HepG2 (cell line): ENCODE results near the gene SDK2. TPM values are rescaled to one million over a fixed set of nuclear protein-coding genes. Genes with fewer than 3 reads are reported as not detected.

Experiments used
- ATAC-seq: fragments of 200-7000 bp; cut with Tn5 transposase; 3 replicates; pipeline ENCODE4 v1.9.1; 2020; ENCODE audit warnings: mild to moderate bottlenecking, moderate library complexity
- BruUV-seq: library from RNA; stranded (reverse); fragments of 400-500 nt; replicated peaks from 2 replicates; lab custom pipeline; 2021; lab: Mats Ljungman, UMichigan
- CTCF ChIA-PET: fragments of 300-600 bp; formaldehyde crosslinking; extraction: SDS; loops from one replicate; lab custom pipeline; 2021; ENCODE audit warnings: low total read pairs, inconsistent platforms, low intra/inter-chr PET ratio; lab: Yijun Ruan, JAX
- POLR2A ChIA-PET: fragments of 350-600 bp; sonication (Branson Sonifier 250); formaldehyde crosslinking; loops from one replicate; lab custom pipeline; 2020; ENCODE audit warnings: antibody characterized with exemption, inconsistent platforms; lab: Yijun Ruan, JAX
- DNase-seq: peaks from one replicate; pipeline ENCODE4 v3.0.0-alpha.2; 2015; ENCODE audit warnings: low spot score
- FAIRE-seq: peaks from 3 replicates; lab custom pipeline; 2011; peaks lifted over from hg19 to GRCh38; lab: Jason Lieb, UNC
- H2AFZ ChIP-seq: one replicate; pipeline ENCODE4 v1.6.1; 2011; ENCODE audit warnings: low read length, inconsistent platforms
- H3K27ac ChIP-seq: fragments of 300-600 bp; 3 replicates; pipeline ENCODE4 v1.8.0; 2011; ENCODE audit warnings: mixed run types, mild to moderate bottlenecking, mixed read lengths, low read length, inconsistent platforms; ENCODE audit not compliant: insufficient read depth; ENCODE audit errors: extremely low read length
- H3K27me3 ChIP-seq, 2 experiments: fragments of 200-600 bp in 1 of 2; 2 replicates in 1 of 2; 3 replicates in 1 of 2; pipeline versions ENCODE4 v1.6.0 to v1.8.0; 2011; ENCODE audit warnings: low read length in 2 of 2, mild to moderate bottlenecking in 2 of 2, moderate library complexity in 2 of 2, inconsistent platforms in 1 of 2; ENCODE audit not compliant: insufficient read depth in 2 of 2, control insufficient read depth in 1 of 2
- H3K36me3 ChIP-seq, 2 experiments: fragments of 200-600 bp in 1 of 2; replicated peaks in 1 of 2; 2 replicates in 1 of 2; 3 replicates in 1 of 2; pipeline versions ENCODE4 v1.5.1 to v1.8.0; 2011; ENCODE audit warnings: low read length in 2 of 2, inconsistent platforms in 1 of 2; ENCODE audit not compliant: insufficient read depth in 2 of 2, control insufficient read depth in 1 of 2
- H3K4me1 ChIP-seq: 2 replicates; pipeline ENCODE4 v1.5.1; 2012; ENCODE audit warnings: low read length, inconsistent platforms; ENCODE audit not compliant: insufficient read depth
- H3K4me2 ChIP-seq: 2 replicates; pipeline ENCODE4 v1.6.0; 2011; ENCODE audit warnings: low read depth, low read length, inconsistent platforms
- H3K4me3 ChIP-seq, 3 experiments: fragments of 200-600 bp in 1 of 3; sonication (generic), shearing (Covaris generic) in 1 of 3; replicated peaks in 1 of 3; 2 replicates each; pipeline ENCODE4 v1.5.1; 2011 to 2016; ENCODE audit warnings: low read length in 3 of 3, inconsistent platforms in 2 of 3, low read depth in 2 of 3, mild to moderate bottlenecking in 2 of 3, control low read depth in 1 of 3, mixed read lengths in 1 of 3; ENCODE audit not compliant: insufficient read depth in 1 of 3
- H3K79me2 ChIP-seq: one replicate; pipeline ENCODE4 v1.6.1; 2011; ENCODE audit warnings: low read length, inconsistent platforms; ENCODE audit not compliant: insufficient read depth
- H3K9ac ChIP-seq: 2 replicates; pipeline ENCODE4 v1.6.0; 2011; ENCODE audit warnings: mild to moderate bottlenecking, low read depth, low read length, inconsistent platforms; ENCODE audit not compliant: insufficient read depth
- H3K9me3 ChIP-seq: 2 replicates; pipeline ENCODE4 v1.5.1; 2012; ENCODE audit warnings: mild to moderate bottlenecking, low read length
- H4K20me1 ChIP-seq: 2 replicates; pipeline ENCODE4 v1.6.0; 2011; ENCODE audit warnings: inconsistent platforms, mild to moderate bottlenecking, low read length, moderate library complexity; ENCODE audit not compliant: insufficient read depth
- AGO2 ChIP-seq: fragments of 200-400 bp; formaldehyde crosslinking; optimal IDR thresholded peaks from 2 replicates; pipeline ENCODE3; 2017; ENCODE audit warnings: mild to moderate bottlenecking, low read depth, low read length, moderate library complexity
- ARID5B ChIP-seq: IDR thresholded peaks from 2 replicates; pipeline ENCODE4 v1.4.0; 2020; ENCODE audit warnings: mild to moderate bottlenecking, missing genetic modification reagents
- BRF2 ChIP-seq: sonication (generic); formaldehyde crosslinking; IDR thresholded peaks from 2 replicates; pipeline ENCODE4 v1.8.1; 2022; ENCODE audit warnings: mild to moderate bottlenecking, missing genetic modification reagents
- GATA4 ChIP-seq: sonication (generic); IDR thresholded peaks from 2 replicates; pipeline ENCODE4 v1.6.1; 2016; ENCODE audit warnings: antibody characterized with exemption, low read depth, borderline replicate concordance
- HNF1B ChIP-seq: sonication (generic); formaldehyde crosslinking; IDR thresholded peaks from 2 replicates; pipeline ENCODE4 v1.5.1; 2020; ENCODE audit warnings: mild to moderate bottlenecking, moderate library complexity, missing genetic modification reagents
- HOXA3 ChIP-seq: sonication (generic); formaldehyde crosslinking; IDR thresholded peaks from 2 replicates; pipeline ENCODE4 v1.5.0; 2020; ENCODE audit warnings: missing genetic modification reagents
- HOXD1 ChIP-seq: sonication (generic); formaldehyde crosslinking; IDR thresholded peaks from 2 replicates; pipeline ENCODE4 v1.5.0; 2020; ENCODE audit warnings: missing genetic modification reagents
- MXI1 ChIP-seq: IDR thresholded peaks from 3 replicates; pipeline ENCODE4 v1.6.1; 2012; ENCODE audit warnings: low read depth, low read length, inconsistent platforms, borderline replicate concordance
- SMYD3 ChIP-seq: sonication (generic); formaldehyde crosslinking; IDR thresholded peaks from 2 replicates; pipeline ENCODE4 v1.8.1; 2023; ENCODE audit warnings: mild to moderate bottlenecking, missing genetic modification reagents
- SP1 ChIP-seq, 2 experiments: fragments of 450-650 bp in 1 of 2; sonication (generic) in 1 of 2; formaldehyde crosslinking in 1 of 2; IDR thresholded peaks; 2 replicates each; pipeline versions ENCODE4 v1.4.0 to v1.6.1; 2016 to 2020; ENCODE audit warnings: missing genetic modification reagents in 1 of 2
- SRSF4 ChIP-seq: fragments of 200-400 bp; formaldehyde crosslinking; IDR thresholded peaks from one replicate; pipeline ENCODE4 v1.6.1; 2018; ENCODE audit warnings: mild to moderate bottlenecking, low read depth, low read length, moderate library complexity; ENCODE audit not compliant: poor library complexity, severe bottlenecking
- SSRP1 ChIP-seq: IDR thresholded peaks from 2 replicates; pipeline ENCODE4 v1.6.1; 2016; ENCODE audit warnings: control low read depth
- TCF7L2 ChIP-seq: IDR thresholded peaks from 2 replicates; pipeline ENCODE4 v1.6.1; 2011; ENCODE audit warnings: mild to moderate bottlenecking, low read depth, low read length, moderate library complexity
- ZNF12 ChIP-seq: sonication (generic); formaldehyde crosslinking; IDR thresholded peaks from 2 replicates; pipeline ENCODE4 v1.5.0; 2020; ENCODE audit warnings: missing genetic modification reagents
- ZNF274 ChIP-seq: sonication (generic); formaldehyde crosslinking; IDR thresholded peaks from 2 replicates; pipeline ENCODE4 v1.5.1; 2020; ENCODE audit warnings: mild to moderate bottlenecking, missing genetic modification reagents
- ZNF615 ChIP-seq: sonication (generic); formaldehyde crosslinking; IDR thresholded peaks from 2 replicates; pipeline ENCODE4 v1.5.0; 2020; ENCODE audit warnings: mild to moderate bottlenecking, missing genetic modification reagents, borderline replicate concordance
- ZNF709 ChIP-seq: sonication (generic); formaldehyde crosslinking; IDR thresholded peaks from 2 replicates; pipeline ENCODE4 v1.5.0; 2020; ENCODE audit warnings: mild to moderate bottlenecking, missing genetic modification reagents
- ZSCAN12 ChIP-seq: sonication (generic); formaldehyde crosslinking; IDR thresholded peaks from 2 replicates; pipeline ENCODE4 v1.9.0; 2021; ENCODE audit warnings: mild to moderate bottlenecking, missing genetic modification reagents
- WGBS: methylation state at CpG from one replicate; pipeline ENCODE4 v1.1.6; 2017; ENCODE audit warnings: low lambda C conversion rate; 5-methylcytosine and 5-hydroxymethylcytosine counted together
- in situ Hi-C: cut with HindIII; loops from 2 replicates; pipeline ENCODE4 v1.10.0; 2017; ENCODE audit warnings: low pct_unique_long_range_greater_than_20kb; ENCODE audit not compliant: extremely low pct_ligation_motif_present
- intact Hi-C: fragments of 100-400 bp; cut with micrococcal nuclease; formaldehyde crosslinking; loops from one replicate; pipeline ENCODE4 v1.10.0; 2022; ENCODE audit not compliant: unreplicated experiment
- polyA plus RNA-seq, 8 experiments: library from polyadenylated mRNA; depleted of rRNA in 3 of 8; stranded (reverse) in 7 of 8; unstranded in 1 of 8; fragments of >200 nt; fragmentation: Illumina TruSeq in 4 of 8; extraction: Trizol in 4 of 8; gene quantifications; 2 replicates each; pipeline versions ENCODE4 v1.2.1 to v1.2.3, GENCODE V29; 2011 to 2016; ENCODE audit warnings: low read depth in 4 of 8, missing spikeins in 1 of 8, mixed read lengths in 1 of 8; ENCODE audit not compliant: insufficient read depth in 1 of 8
- total RNA-seq, 5 experiments: library from RNA; depleted of rRNA; stranded (reverse); fragments of >200 nt; fragmentation: Illumina TruSeq; extraction: Trizol; gene quantifications; 2 replicates each; pipeline ENCODE4 v1.2.3, GENCODE V29; 2016; ENCODE audit warnings: low read depth in 1 of 5

SDK2 gene
- total and polyA plus RNA-seq, 2 of the 13 experiments (the other 11 are each of a cell fraction or from before 2014, with no cell fraction given), result not detected

GRCh38 chr17:73338566-73339197 lies 305.6 kb downstream of the SDK2 start (continued):
- TF ChIP-seq TCF7L2, result no peak
- TF ChIP-seq ZNF709 (CRISPR knock-in tag), result no peak
- no peak for TF ChIP-seq HOXA3 (CRISPR knock-in tag)

GRCh38 chr17:73338050-73338521 lies 306.2 kb downstream of the SDK2 start:
- CTCF ChIA-PET, result no interaction called here
- no peaks in the 10 kb centered on the region for H3K79me2 ChIP-seq
- no peak overlapping the region for H3K4me3 ChIP-seq
- peaks cover 13 to 71% of the 10 kb centered on the region in 2 experiments; a peak in 4 of 5 replicates for H3K27me3 ChIP-seq
- H3K4me1 ChIP-seq, result peaks cover 39% of the 10 kb centered on the region
- no peak for TF ChIP-seq ARID5B (CRISPR knock-in tag)
- no peak for TF ChIP-seq ZNF274 (CRISPR knock-in tag)
- no peak for TF ChIP-seq ZNF615 (CRISPR knock-in tag)
- no peak for TF ChIP-seq GATA4
- TF ChIP-seq HOXD1 (CRISPR knock-in tag), result no peak
- TF ChIP-seq ZNF12 (CRISPR knock-in tag), result no peak
- no peak for TF ChIP-seq SP1 (IDR thresholded peaks at IDR 0.05)
- TF ChIP-seq SP1 (CRISPR knock-in tag; IDR thresholded peaks at IDR 0.05), result no peak
- no peak for TF ChIP-seq SMYD3 (CRISPR knock-in tag)
- no peak for TF ChIP-seq ZSCAN12 (CRISPR knock-in tag)
- TF ChIP-seq HNF1B, result no peak
- TF ChIP-seq AGO2, result no peak
- TF ChIP-seq SSRP1, result no peak
- no peak for TF ChIP-seq BRF2
- TF ChIP-seq MXI1, result no peak
- TF ChIP-seq SRSF4, result no peak
- no peak for ATAC-seq
- no peak for FAIRE-seq
- POLR2A ChIA-PET, result no interaction called here
- no peaks in the 10 kb centered on the region for H3K36me3 ChIP-seq
- H3K9ac ChIP-seq, result no peak overlapping the region
- H3K9me3 ChIP-seq, result no peaks in the 10 kb centered on the region
- no TSS peak for BruUV-seq
- WGBS, result 52% methylated on average over 13 of the region's 13 CpGs
- in situ Hi-C loops (no loop called here), intact Hi-C loops (no loop called here)
- H3K27ac ChIP-seq, result no peak overlapping the region
- no peak overlapping the region for H2AFZ ChIP-seq
- H4K20me1 ChIP-seq, result no peaks in the 10 kb centered on the region
- DNase-seq, result no peak
- H3K4me2 ChIP-seq, result no peak overlapping the region
